Parathyroid adenoma (tissue), 2 donors: ENCODE data around the gene SUGP1.

Experiments
- H2AFZ ChIP-seq: fragments of 300-600 bp; sonication (generic); one replicate; pipeline ENCODE4 v1.7.0; 2017; ENCODE audit warnings: antibody characterized with exemption, mild to moderate bottlenecking
- H3K27ac ChIP-seq: fragments of 300-600 bp; sonication (generic); one replicate; pipeline ENCODE4 v1.7.0; 2017
- H3K27me3 ChIP-seq: fragments of 300-600 bp; sonication (generic); one replicate; pipeline ENCODE4 v1.7.0; 2017; ENCODE audit warnings: low read length; ENCODE audit not compliant: control insufficient read depth, insufficient read depth
- H3K36me3 ChIP-seq: fragments of 300-600 bp; sonication (generic); one replicate; pipeline ENCODE4 v1.7.0; 2017; ENCODE audit warnings: low read length; ENCODE audit not compliant: control insufficient read depth, insufficient read depth
- H3K4me1 ChIP-seq: fragments of 300-600 bp; sonication (generic); one replicate; pipeline ENCODE4 v1.7.0; 2017; ENCODE audit warnings: control low read depth
- H3K4me2 ChIP-seq: fragments of 300-600 bp; sonication (generic); one replicate; pipeline ENCODE4 v1.7.0; 2017; ENCODE audit warnings: low read length
- H3K4me3 ChIP-seq: fragments of 300-600 bp; sonication (generic); one replicate; pipeline ENCODE4 v1.7.0; 2017; ENCODE audit warnings: low read depth, low read length
- H3K79me2 ChIP-seq: fragments of 300-600 bp; sonication (generic); one replicate; pipeline ENCODE4 v1.7.0; 2017; ENCODE audit warnings: control low read depth
- H3K9ac ChIP-seq: fragments of 300-600 bp; sonication (generic); one replicate; pipeline ENCODE4 v1.7.0; 2017; ENCODE audit warnings: mild to moderate bottlenecking
- H3K9me3 ChIP-seq: fragments of 300-600 bp; sonication (generic); one replicate; pipeline ENCODE4 v1.7.0; 2017; ENCODE audit warnings: low read length; ENCODE audit not compliant: control insufficient read depth
- CTCF ChIP-seq: fragments of 300-600 bp; sonication (generic); IDR thresholded peaks from one replicate; pipeline ENCODE4 v1.7.0; 2017; ENCODE audit warnings: antibody characterized with exemption, mild to moderate bottlenecking
- donor health status: primary hyperparathyroidism.

SUGP1 gene

GRCh38 chr19:19276386-19276785 lies 43.9 kb downstream of the SUGP1 start:
- Histone ChIP-seq H3K9ac (no peak overlapping the region), H3K27ac (no peak overlapping the region), H2AFZ (no peak overlapping the region), H3K9me3 (no peaks in the 10 kb centered on the region), H3K4me2 (no peak overlapping the region), H3K4me3 (no peak overlapping the region), H3K27me3 (no peaks in the 10 kb centered on the region), H3K36me3 (no peaks in the 10 kb centered on the region), H3K4me1 (no peaks in the 10 kb centered on the region), H3K79me2 (no peaks in the 10 kb centered on the region)
- TF ChIP-seq CTCF, result no peak

GRCh38 chr19:19274716-19275565 lies 45.4 kb downstream of the SUGP1 start:
- TF ChIP-seq CTCF, result no peak
- H3K4me1 ChIP-seq, result no peaks in the 10 kb centered on the region
- no peaks in the 10 kb centered on the region for H3K9me3 ChIP-seq
- no peaks in the 10 kb centered on the region for H3K36me3 ChIP-seq
- H3K27ac ChIP-seq, result no peak overlapping the region
- H2AFZ ChIP-seq, result no peak overlapping the region
- H3K9ac ChIP-seq, result no peak overlapping the region
- H3K4me2 ChIP-seq, result no peak overlapping the region
- no peaks in the 10 kb centered on the region for H3K27me3 ChIP-seq
- no peak overlapping the region for H3K4me3 ChIP-seq
- H3K79me2 ChIP-seq, result no peaks in the 10 kb centered on the region

- H3K9me3 ChIP-seq, result no peaks in the 10 kb centered on the region
- no peaks in the 10 kb centered on the region for H3K4me1 ChIP-seq
- H3K79me2 ChIP-seq, result no peaks in the 10 kb centered on the region
- H3K9ac ChIP-seq, result no peak overlapping the region
- no peak overlapping the region for H3K4me3 ChIP-seq
- H3K27ac ChIP-seq, result no peak overlapping the region
- no peak overlapping the region for H2AFZ ChIP-seq
- H3K36me3 ChIP-seq, result no peaks in the 10 kb centered on the region
- no peak for TF ChIP-seq CTCF
- H3K4me2 ChIP-seq, result no peak overlapping the region
- no peaks in the 10 kb centered on the region for H3K27me3 ChIP-seq
Measured at GRCh38 chr19:19274146-19274545, 46.2 kb downstream of the SUGP1 start.

- Histone ChIP-seq H3K9ac (no peak overlapping the region), H3K4me3 (no peak overlapping the region), H3K27me3 (no peaks in the 10 kb centered on the region), H3K4me1 (no peaks in the 10 kb centered on the region), H3K36me3 (no peaks in the 10 kb centered on the region), H3K27ac (no peak overlapping the region), H3K79me2 (no peaks in the 10 kb centered on the region), H3K4me2 (no peak overlapping the region), H2AFZ (no peak overlapping the region), H3K9me3 (no peaks in the 10 kb centered on the region)
- no peak for TF ChIP-seq CTCF
Measured at GRCh38 chr19:19271828-19272599, 48.3 kb downstream of the SUGP1 start.
